Esophagus squamous epithelium (tissue), 5 donors: ENCODE data around the gene CHN2. TPM values are rescaled to one million over a fixed set of nuclear protein-coding genes. Genes with fewer than 3 reads are reported as not detected.
A peak's percentile ranks its signal among the peaks of the same experiment; 100 is the strongest.

Experiments used
- DNase-seq: peaks from one replicate; lab custom pipeline; 2025; lab: John Stamatoyannopoulos, UW
- H3K27ac ChIP-seq, 4 donors: fragments of 200-600 bp; sonication (generic); one replicate each; pipeline ENCODE4 v1.5.1; 2016 to 2019; ENCODE audit warnings: mild to moderate bottlenecking in 1 of 4
- H3K27me3 ChIP-seq, 4 donors: fragments of 200-600 bp; sonication (generic); 1 replicate in 3 of 4; 2 replicates in 1 of 4; pipeline versions ENCODE4 v1.5.1 to v1.6.0; 2017 to 2021; ENCODE audit warnings: antibody characterized with exemption in 1 of 4
- H3K36me3 ChIP-seq, 3 donors: fragments of 200-600 bp; sonication (generic); one replicate each; pipeline ENCODE4 v1.5.1; 2016 to 2019
- H3K4me1 ChIP-seq, 3 donors: fragments of 200-600 bp; sonication (generic); one replicate each; pipeline ENCODE4 v1.5.1; 2017 to 2019
- H3K4me3 ChIP-seq, 4 donors: fragments of 200-600 bp; sonication (generic); 1 replicate in 3 of 4; 2 replicates in 1 of 4; pipeline ENCODE4 v1.5.1; 2016 to 2019; ENCODE audit warnings: mild to moderate bottlenecking in 2 of 4, moderate library complexity in 1 of 4
- H3K9me3 ChIP-seq, 3 donors: fragments of 200-600 bp; sonication (generic); one replicate each; pipeline ENCODE4 v1.5.1; 2016 to 2019
- CTCF ChIP-seq, 6 experiments: fragments of 450-650 bp in 4 of 6; fragments of 200-600 bp in 2 of 6; sonication (generic) in 2 of 6; IDR thresholded peaks; one replicate each; pipeline ENCODE4 v1.5.1; 2016 to 2019; ENCODE audit warnings: antibody characterized with exemption in 6 of 6, mild to moderate bottlenecking in 4 of 6, moderate library complexity in 4 of 6
- POLR2A ChIP-seq, 4 donors: fragments of 450-650 bp; IDR thresholded peaks; one replicate each; pipeline ENCODE4 v1.6.1; 2017; ENCODE audit warnings: antibody characterized with exemption in 4 of 4, mild to moderate bottlenecking in 4 of 4, moderate library complexity in 3 of 4
- WGBS, 2 donors: methylation state at CpG; one replicate each; pipeline ENCODE4 v1.1.5; 2018; 5-methylcytosine and 5-hydroxymethylcytosine counted together
- intact Hi-C: fragments of 100-400 bp; cut with DNase I; formaldehyde crosslinking; loops from one replicate; pipeline ENCODE4 v1.15.0; 2022
- total RNA-seq, 4 donors: library from RNA; depleted of rRNA; stranded (reverse); fragments of >200 nt; gene quantifications; one replicate each; pipeline ENCODE4 v1.1.0, GENCODE V29; 2016
- donor health status: DM: yes; HTN: yes; CAD: no.

CHN2 gene
- total RNA-seq, 4 donors from 2014 or later: 0.08 to 8.6 (median 1.7) TPM

DNA sequence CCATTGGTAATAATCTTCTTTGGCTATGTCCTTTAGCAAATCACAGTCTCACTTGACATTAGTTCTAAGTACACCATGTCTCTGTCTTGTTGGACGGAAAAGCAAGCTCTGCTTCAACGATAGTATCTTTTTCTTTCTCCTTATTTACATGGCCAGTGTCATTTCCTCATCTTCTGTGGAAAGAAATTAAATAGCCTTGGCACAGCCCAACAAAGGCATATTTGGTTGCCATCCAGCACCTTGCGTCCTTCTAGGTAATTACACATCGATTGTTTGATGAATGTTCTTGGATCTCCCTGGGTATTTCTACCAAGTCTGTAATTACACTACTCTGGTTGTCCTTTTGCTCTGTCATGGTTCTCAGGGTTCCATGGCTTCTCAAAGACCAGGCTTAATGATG lies 183.1 kb downstream of the CHN2 start:
- TF ChIP-seq CTCF (IDR thresholded peaks at IDR 0.05) (peak in 1 of 6 experiments; percentile 18), POLR2A (IDR thresholded peaks at IDR 0.05) (no peak)
- H3K9me3 ChIP-seq: no peaks in the 10 kb centered on the region
- H3K4me3 ChIP-seq: no peak overlapping the region
- 44 to 57% methylated on average over 4 of the region's 4 CpGs for WGBS, 2 donors
- intact Hi-C loops: no loop called here
- H3K27me3 ChIP-seq: no peaks in the 10 kb centered on the region
- DNase-seq: no peak
- H3K4me1 ChIP-seq: peaks cover 0 to 31% (median 6%) of the 10 kb centered on the region in 3 donors
- H3K36me3 ChIP-seq: no peaks in the 10 kb centered on the region
- H3K27ac ChIP-seq: no peak overlapping the region

DNA sequence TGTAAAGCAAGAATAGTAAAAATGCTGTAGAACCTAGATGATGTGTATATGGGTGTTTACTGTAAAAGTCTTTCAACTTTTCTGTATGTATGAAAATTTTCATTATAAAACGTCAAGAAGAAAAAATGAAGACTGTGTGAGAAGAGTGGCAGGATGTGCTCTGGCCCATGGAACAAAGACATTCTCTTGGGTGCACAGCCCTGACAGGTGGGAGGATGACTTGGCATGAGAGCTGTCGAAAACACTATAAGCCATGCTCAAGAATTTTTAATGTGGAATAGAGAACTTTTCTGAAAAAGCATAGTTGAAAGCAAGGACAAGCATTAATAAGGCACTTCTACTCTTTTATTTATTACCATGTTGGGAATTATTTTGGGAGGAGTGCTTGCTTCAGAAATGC lies 185.0 kb downstream of the CHN2 start:
- H3K9me3 ChIP-seq: no peaks in the 10 kb centered on the region
- 85% methylated on average over 2 of the region's 2 CpGs for WGBS, 2 donors
- no peak for DNase-seq
- TF ChIP-seq POLR2A (IDR thresholded peaks at IDR 0.05) (no peak), CTCF (IDR thresholded peaks at IDR 0.05) (no peak)
- no peak overlapping the region for H3K4me3 ChIP-seq
- H3K36me3 ChIP-seq: no peaks in the 10 kb centered on the region
- H3K27ac ChIP-seq: no peak overlapping the region
- peaks cover 0 to 25% (median 0%) of the 10 kb centered on the region in 3 donors for H3K4me1 ChIP-seq
- intact Hi-C loops: no loop called here
- H3K27me3 ChIP-seq: no peaks in the 10 kb centered on the region

GRCh38 chr7:29381206-29382094 lies 186.9 kb downstream of the CHN2 start:
- H3K4me3 ChIP-seq: no peak overlapping the region
- WGBS, 2 donors: 38 to 55% methylated on average over 5 of the region's 5 CpGs
- no peak overlapping the region for H3K27ac ChIP-seq
- intact Hi-C loops: no loop called here
- no peaks in the 10 kb centered on the region for H3K36me3 ChIP-seq
- H3K4me1 ChIP-seq: peaks cover 0 to 16% (median 0%) of the 10 kb centered on the region in 3 donors
- H3K9me3 ChIP-seq: no peaks in the 10 kb centered on the region
- no peak for TF ChIP-seq POLR2A (IDR thresholded peaks at IDR 0.05)
- no peak for TF ChIP-seq CTCF (IDR thresholded peaks at IDR 0.05)
- DNase-seq: no peak
- no peaks in the 10 kb centered on the region for H3K27me3 ChIP-seq

DNA sequence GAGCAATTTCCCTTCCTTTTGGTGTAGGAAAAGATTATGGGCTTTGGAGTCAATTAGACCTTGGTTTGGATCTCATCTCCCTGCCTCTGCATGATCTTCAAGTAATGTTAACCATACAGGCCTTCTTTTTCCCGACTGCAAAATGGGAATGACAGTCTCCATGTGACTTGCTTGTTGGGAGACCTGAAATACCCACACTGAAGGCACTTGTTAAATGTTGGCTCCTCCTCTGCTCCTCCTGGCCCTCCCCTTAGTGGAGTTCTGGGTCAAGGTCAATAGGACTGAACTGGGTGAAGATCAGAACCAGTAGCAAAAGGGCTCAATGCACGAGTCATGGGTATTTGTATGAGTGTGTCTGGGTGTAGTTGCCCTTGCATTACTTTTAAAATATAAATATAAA lies 189.7 kb downstream of the CHN2 start:
- TF ChIP-seq CTCF (IDR thresholded peaks at IDR 0.05) (no peak), POLR2A (IDR thresholded peaks at IDR 0.05) (no peak)
- no peaks in the 10 kb centered on the region for H3K36me3 ChIP-seq
- H3K4me1 ChIP-seq: peaks cover 0 to 5% (median 0%) of the 10 kb centered on the region in 3 donors
- intact Hi-C loops: no loop called here
- H3K9me3 ChIP-seq: no peaks in the 10 kb centered on the region
- H3K4me3 ChIP-seq: no peak overlapping the region
- no peak for DNase-seq
- no peak overlapping the region for H3K27ac ChIP-seq
- H3K27me3 ChIP-seq: no peaks in the 10 kb centered on the region
- WGBS, 2 donors: 88 to 90% methylated on average over 2 of the region's 2 CpGs

DNA sequence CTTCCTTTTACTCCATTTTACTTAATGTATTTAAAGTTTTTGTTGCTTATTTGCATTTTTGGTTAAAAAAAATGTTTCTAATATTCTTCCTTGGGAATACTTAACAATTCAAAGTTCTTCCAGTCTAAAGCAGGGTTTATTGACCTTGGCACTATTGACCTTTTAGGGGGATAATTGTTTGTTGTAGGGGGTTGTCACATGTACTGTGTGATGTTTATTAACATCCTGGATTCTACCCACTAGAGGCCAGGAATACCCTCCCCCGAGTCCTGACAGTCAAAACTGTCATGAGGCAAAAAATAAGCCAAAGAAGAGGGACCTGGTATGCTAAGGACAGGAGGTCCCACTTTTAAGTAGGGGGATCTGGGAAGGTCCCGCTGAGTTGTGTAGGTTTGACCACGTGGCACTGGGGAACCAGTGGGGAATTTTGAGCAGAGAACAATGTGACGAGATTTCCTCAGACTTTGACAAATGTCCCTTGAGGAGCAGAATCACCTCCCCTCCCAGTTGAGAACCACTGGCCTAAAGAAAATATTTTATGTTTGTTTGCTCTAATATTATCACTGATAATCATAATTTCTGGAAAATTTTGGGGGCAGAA lies 190.7 kb downstream of the CHN2 start:
- H3K27ac ChIP-seq: no peak overlapping the region
- H3K36me3 ChIP-seq: no peaks in the 10 kb centered on the region
- no peaks in the 10 kb centered on the region for H3K27me3 ChIP-seq

More for the DNA sequence above, 190.7 kb downstream of the CHN2 start:
- Histone ChIP-seq H3K4me3 (no peak overlapping the region), H3K4me1 (peaks cover 0 to 5% (median 0%) of the 10 kb centered on the region in 3 donors), H3K9me3 (no peaks in the 10 kb centered on the region)
- TF ChIP-seq POLR2A (IDR thresholded peaks at IDR 0.05) (no peak), CTCF (IDR thresholded peaks at IDR 0.05) (no peak)
- whole genome bisulfite sequencing, 2 donors: 61 to 85% methylated on average over 3 to 4 of the region's 4 CpGs
- DNase-seq: no peak
- intact Hi-C loops: no loop called here
